ENCODE measurements around the gene DDTL. TPM values are rescaled to one million over a fixed set of nuclear protein-coding genes. Genes with fewer than 3 reads are reported as not detected.

Gene DDTL
- total and polyA plus RNA-seq, 9 of the 15 experiments (the other 6 are each of a cell fraction or from before 2014, with no cell fraction given): 0.05 to 1.7 (median 0.59) TPM; not detected in 4

- no peaks in the 10 kb centered on the region for H3K27me3 ChIP-seq (ENCODE audit: control insufficient read depth in 2 of 2, insufficient read depth in 2 of 2, low read length in 2 of 2)
- WGBS (ENCODE audit: insufficient coverage, low coverage, missing lambda C conversion rate): 100% methylated on average over 2 of the region's 3 CpGs
- DNase-seq (ENCODE audit: extremely low read depth in 1 of 4, low spot score in 3 of 4) (peak in 2 of 4 experiments; percentile 1 to 3), FAIRE-seq (no peak), ATAC-seq (no peak)
- H4K20me1 ChIP-seq (replicated peaks; ENCODE audit: control insufficient read depth, insufficient read depth, low read length): no peaks in the 10 kb centered on the region
- no peak overlapping the region for H3K4me2 ChIP-seq (ENCODE audit: insufficient read depth, low read length)
- no peak overlapping the region for H3K27ac ChIP-seq (ENCODE audit: extremely low read depth, low read depth, low read length)
- H2AFZ ChIP-seq (ENCODE audit: low read depth, low read length): no peak overlapping the region
- H3K36me3 ChIP-seq (ENCODE audit: control insufficient read depth, insufficient read depth, low read length): peaks cover 29% of the 10 kb centered on the region
- in situ Hi-C loops (cut with MboI): loop anchor here (5.0 to 25.0 kb wide), 2 partner anchors 42 to 543 kb away; no protein-coding TSS in a partner anchor
- no peaks in the 10 kb centered on the region for H3K9me1 ChIP-seq (ENCODE audit: control insufficient read depth, insufficient read depth, low read length)
- H3K79me2 ChIP-seq (ENCODE audit: control insufficient read depth, insufficient read depth, low read length): peaks cover 17% of the 10 kb centered on the region
- H3K9ac ChIP-seq (ENCODE audit: insufficient read depth in 1 of 2, low read depth in 2 of 2, low read length in 2 of 2): no peak overlapping the region
- peaks cover 0 to 4% of the 10 kb centered on the region in 2 experiments; a peak in 2 of 5 replicates for H3K4me1 ChIP-seq (replicated peaks in 1 of 2; ENCODE audit: control insufficient read depth in 2 of 2, insufficient read depth in 2 of 2, low read length in 2 of 2)
- intact Hi-C loops (cut with micrococcal nuclease): no loop called here
- TF ChIP-seq DDX20 (tag; IDR thresholded peaks at IDR 0.05; ENCODE audit: low read depth) (no peak), SETDB1 (IDR thresholded peaks at IDR 0.05; ENCODE audit: low read length) (no peak), CREB3 (tag; conservative IDR thresholded peaks at IDR 0.05; ENCODE audit: low read depth) (no peak), MGA (IDR thresholded peaks at IDR 0.05) (no peak), POLR2A (conservative IDR thresholded peaks at IDR 0.05) (no peak; the same call in 1 of the 2 replicates)
- H3K9me3 ChIP-seq (replicated peaks; ENCODE audit: control insufficient read depth, insufficient read depth, low read depth, low read length): no peaks in the 10 kb centered on the region
- BruUV-seq (replicated peaks): no TSS peak
- no peak overlapping the region for H3K4me3 ChIP-seq
- ChIA-PET CTCF (ENCODE audit: low intra/inter-chr PET ratio) (no interaction called here), POLR2A (no interaction called here)
These were observed 2.4 kb downstream of the DDTL start for GRCh38 chr22:23969071-23969470.
